Measurements from ENCODE around the gene CLASP1.
"Not testable (repeated sequence)": the region's sequence is repeated elsewhere in the genome, so short reads cannot be mapped to it uniquely, and the experiment has no call there.

CLASP1 gene

DNA sequence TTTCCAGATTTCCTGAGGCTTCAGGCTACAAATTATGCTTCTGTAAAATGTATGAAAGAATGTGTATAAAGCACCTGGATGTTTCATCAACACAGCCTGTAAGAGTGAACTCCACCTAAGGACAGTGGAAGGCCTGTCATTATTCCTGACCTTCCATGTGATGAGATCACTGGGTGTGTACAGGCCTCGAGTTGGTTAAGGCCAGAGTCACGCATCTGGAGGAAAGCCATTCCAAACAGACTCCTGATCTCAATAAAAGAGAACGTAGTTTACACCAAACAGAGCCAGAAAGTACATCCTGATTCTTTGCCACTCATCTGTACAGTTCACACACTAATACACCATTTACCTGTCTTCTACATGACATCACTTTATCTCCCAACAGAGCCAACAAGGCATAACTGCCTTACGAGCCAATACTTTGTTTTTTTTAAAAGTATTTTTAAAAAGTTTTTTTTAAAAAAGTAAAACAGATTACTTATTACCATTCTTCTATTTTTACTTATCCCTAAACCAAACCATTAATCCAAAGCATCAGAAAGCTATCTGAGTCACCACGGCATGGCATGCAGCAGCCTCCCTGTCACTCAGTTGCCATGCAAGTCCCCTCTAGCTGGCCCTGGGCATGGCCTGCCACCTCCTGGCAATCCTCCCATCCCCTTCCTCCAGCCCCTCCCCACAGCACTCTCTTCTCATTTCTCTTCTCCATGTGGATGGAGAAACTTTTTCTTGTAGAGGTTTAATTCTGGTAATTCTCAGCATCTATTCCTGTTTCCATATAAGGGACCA, 285.4 kb downstream of the CLASP1 start:
- DNase-seq = no peak

DNA sequence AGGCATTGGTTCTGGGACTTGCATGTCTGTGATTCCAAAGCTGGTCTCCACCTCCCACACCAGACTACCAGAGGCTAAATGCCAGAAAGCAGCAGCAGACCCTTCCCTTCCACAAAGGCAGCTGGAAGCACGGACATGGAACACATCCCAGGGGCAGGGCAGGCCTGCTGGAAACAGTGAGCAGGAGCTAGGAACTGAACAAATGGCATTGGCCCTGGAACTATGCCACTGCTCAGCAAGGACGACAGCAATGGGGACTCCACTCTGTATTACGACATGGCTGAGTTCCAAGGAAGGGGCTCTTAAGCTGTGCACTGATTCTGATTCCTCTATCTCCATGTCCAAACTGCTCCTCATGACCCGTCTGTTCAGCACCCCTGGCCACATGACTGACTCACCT, 286.5 kb downstream of the CLASP1 start:
- peak; percentile 17 for DNase-seq

DNA sequence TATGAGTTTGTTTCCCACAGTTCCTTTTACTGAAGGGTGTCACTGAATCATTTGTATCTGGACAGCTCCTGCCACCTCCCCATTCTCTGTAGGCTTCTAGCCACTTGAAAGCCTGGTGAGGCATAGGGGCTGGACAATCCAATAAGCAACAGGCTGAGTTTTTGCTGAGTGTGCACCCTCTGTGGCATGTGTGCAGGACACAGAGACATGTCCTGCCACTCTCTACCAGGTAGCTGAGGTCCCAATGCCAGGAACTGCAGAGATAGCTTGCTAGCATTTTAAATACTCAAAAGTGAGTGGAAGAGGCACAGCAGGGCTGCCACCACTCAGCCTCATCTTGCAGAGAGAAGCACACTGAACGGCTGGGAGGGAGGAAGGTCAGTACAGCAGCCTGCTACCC, 287.0 kb downstream of the CLASP1 start:
- DNase-seq = no peak

DNA sequence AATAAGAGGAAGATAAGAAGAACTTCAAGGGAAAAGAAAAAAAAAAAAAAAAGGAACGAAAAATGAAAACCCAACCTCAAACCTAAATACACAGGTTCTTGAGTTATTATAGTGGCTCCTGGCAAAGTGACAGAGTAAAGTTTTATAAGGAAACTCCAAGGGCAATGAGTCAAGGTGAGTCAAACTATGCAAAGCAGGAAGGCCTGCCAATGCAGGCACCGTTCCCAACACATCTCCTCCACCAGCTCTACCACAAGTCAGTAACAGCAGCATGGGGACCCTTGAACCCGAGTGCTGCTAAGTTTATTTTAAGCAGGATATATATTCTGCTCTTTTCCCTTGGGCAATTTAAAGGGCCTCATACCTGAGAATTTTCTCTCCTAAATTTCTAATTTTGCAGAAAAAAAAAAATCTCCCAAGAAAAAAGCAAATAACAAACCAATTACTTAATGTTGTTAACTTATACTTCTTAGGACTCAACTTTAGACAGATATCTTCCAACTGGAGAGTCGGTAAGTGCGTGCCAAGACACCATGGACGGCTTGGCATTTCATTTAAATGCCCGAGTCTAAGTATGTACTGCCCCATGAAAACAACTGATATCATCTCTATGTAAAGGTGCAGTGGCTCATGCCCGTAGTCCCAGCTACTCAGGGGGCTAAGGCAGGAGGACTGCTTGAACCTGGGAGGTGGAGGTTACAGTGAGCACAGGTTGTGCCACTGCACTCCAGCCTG, 288.5 kb downstream of the CLASP1 start:
- DNase-seq = no peak

DNA sequence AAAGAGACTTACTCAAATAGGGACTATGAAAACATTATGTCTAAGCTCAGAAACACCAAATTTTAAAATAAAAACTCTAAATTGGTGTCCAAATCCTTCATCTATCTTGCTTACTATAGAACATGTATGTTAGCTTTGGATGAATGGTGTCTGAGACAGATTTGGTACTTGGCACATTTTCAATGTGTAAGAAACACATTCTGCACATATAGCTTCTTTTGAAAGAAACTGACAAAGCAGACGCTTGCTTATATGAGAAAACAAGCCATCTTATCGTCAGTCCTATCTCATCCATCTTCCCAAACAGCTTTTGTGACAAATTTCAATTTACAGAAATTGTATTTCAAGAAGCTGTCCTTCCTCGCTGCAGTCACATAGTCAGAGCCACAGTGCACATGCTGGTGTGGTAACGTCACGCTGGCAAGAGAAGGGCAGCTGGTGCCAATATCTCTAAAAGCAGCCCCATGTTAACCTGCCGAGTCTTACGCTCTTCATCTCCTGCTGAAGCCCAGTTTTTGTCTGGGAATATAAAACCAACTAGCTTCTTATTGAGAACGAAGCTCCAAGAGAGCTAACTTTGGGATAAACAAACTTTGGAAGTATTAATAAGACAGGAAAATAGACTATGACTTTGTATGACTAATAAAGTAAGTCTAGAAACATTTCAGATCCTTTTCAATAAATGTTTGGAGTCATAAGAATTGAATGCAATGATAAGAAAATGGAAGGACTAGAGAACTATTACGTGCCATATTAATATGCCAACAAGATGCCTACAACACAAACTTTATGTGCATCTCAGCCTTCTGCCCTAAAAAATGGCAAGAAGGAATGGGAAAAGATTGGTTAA, 289.3 kb downstream of the CLASP1 start:
- DNase-seq = no peak

DNA sequence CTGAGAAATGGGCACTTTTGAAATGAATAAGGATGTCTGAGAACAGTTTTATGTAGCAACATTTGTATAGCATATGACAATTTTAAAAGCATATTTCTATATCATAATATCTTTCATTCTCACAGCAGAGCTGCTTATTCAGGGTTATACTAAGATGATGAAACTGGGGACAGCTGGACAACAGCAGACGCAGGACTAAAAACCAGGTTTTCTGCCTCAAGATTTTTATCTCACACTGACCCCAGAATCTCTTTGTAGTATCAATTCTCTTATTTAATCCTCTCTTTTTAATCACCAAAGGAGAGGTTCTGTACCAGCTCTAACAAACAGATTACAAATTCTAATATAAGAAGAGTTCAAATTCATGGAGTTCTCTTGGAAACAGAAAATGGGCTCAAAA, 290.1 kb downstream of the CLASP1 start:
- no peak for DNase-seq

DNA sequence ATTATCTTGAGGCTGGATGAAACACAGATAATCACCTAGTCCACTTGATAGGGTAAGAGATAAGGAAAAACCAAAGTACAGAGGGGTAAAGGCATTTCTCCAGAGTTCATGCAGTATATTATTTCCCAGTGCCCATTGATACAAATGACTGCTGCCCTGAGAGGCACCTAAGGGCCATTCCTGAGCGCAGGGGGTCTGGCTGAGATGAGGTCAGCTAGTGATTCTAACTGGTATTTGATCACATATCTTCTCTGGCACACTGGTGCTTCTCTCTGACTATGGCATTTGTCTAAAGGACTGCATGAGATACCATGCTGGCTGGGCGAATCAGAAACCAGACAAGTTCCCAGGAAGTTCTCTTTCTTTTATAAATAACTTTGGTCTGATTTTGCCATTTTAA, 291.0 kb downstream of the CLASP1 start:
- DNase-seq = no peak

DNA sequence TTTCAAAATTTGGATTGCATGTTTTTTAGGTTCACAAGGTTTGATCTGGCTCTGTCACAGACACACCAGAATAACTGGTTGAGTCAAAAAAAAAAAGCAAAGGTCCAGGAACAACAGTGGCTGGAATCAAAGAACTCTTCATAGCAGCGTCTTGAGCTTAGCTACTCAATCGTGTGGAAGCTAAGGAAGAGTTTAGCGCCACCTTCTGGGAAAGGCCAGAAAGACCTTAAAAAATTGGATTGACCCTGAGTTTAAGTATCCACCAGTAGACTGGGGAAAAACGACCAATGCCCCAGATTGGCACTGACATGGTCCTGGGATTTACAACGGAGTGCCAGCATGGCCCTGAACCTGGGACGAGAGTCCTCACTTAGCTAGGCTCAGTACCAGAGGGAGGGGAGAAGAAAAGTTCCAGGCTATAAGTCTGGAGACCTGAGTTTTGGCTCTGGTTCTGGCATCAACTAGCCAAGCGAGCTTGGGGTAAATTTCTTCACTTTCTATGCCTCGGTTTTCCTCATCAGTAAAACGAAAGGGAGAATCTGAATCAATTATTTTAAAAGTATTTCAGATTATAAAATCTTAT, 293.1 kb downstream of the CLASP1 start:
- peak; percentile 59 for DNase-seq

DNA sequence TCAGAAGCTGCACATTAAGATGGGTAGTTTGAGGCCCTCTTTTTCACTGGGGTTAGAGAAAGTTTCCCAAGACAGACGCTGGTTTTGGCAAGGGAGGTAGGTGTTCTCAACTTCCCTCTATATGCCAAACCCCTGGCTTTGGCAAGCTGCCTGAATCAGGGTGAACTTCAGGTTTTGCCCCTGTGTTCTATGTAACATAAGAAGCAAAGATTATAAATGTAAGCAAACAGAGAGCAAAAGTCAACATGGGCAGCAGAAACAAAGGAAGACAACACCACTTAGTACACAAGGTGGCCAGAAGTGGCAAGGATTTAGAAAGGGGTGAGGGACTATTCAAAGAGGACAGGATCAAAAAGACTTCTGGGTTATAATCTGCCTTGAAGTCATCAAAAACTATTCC, 293.8 kb downstream of the CLASP1 start:
- peak; percentile 62 for DNase-seq

DNA sequence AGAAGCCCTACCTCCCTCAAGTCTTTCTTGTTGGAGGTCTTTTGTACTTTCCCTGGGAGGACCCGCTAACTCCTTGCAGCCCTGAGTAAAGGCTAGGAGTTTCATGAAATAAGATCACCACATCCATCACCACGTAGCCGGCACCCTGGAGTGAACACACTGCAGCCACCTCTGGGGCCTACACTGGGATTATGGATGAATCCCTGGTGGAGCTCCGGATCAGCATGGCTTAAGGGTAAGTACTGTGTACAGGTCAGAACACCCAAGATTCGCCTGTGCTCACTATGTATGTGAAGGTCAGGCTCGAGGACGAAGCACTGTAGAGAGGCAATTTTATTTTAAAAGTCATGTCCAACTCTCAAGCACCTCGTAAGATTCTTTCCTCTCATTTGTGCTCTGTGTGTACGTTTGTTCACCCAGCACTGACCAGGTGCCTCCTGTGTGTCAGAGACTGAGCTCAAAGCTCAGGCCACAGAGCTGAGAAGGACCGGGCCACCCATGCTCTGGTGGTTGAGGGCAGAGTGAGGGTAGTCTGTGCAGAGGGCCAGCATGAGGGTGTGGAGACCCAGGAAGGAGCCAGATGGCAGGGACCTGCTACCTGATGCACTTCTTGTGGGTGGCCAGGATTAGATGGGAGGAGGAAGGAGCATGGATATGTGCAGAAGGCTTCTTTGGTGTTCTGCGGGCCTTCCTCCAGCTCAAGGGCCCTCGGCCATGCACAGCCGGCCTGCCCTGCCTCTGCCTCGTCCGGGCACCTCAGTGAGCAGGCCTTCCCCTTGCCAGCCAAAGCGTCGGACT, 297.5 kb downstream of the CLASP1 start:
- no peak for DNase-seq

DNA sequence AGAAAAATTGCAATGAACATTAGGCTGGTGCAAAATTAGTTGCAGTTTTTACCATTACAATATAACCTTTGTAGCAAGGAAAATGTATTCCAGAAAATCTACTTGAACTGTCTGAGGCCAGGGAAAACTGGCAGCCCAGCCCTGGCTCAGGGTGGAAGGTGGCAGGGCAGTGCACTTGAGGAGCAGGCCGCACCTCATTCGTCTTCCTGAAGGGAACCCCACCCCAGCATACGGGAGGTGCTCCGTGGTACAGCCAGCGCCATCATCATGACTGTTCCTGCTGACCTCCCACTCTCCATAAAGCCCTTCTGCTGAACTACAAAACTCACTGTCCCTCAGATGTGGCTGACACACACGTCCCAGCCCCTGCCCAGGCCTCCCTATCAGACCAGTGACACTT, 298.4 kb downstream of the CLASP1 start:
- DNase-seq = no peak

DNA sequence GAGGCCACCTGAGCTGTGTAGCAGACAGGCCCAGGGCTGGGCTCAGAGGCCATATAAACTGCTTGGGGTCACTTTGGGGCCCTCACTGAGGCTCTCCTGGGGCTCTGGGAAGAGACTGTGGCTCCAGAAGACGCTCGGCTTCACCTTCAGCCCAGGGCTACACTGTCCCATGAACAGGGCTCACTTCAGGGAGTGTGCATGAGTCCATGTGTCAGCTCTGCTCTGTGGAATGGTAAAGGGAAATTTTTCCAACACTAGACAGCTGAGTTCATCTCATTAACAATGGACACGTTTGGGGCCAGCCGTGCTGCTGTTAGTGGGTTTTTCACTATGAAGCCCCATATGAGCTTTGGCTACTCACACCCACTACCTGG, 298.9 kb downstream of the CLASP1 start:
- no peak for DNase-seq

DNA sequence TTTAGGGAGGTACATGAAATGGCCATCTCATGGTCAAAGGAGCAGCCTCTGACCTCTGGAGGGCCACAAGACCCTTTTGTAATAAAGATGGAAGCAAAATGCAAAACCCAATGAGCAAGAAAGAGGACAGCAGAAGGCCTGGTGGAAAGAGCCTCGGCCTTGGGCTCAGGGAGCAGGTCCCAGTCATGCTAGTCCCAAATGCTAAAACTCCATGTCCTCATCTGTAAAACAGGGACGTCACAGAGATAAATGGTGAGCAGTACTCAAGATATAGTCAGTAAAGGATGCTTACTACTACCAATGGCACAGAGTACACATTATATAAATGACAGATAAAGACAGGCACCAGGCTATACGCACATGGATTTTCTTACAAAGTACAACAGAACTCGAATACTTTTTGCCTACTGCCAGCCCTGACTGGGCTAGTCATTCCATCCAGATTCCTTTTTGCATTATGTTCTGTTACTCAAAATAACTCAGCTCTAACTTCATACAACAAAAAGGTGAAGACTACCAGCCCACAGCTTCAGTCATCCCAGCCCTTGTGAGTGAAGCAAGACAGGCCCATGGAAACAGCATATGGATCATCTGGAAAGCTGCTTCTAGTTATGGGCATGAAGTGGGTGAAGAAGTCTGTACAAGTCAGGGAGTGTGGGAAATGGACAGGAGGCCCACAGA, 299.4 kb downstream of the CLASP1 start:
- DNase-seq = no peak

DNA sequence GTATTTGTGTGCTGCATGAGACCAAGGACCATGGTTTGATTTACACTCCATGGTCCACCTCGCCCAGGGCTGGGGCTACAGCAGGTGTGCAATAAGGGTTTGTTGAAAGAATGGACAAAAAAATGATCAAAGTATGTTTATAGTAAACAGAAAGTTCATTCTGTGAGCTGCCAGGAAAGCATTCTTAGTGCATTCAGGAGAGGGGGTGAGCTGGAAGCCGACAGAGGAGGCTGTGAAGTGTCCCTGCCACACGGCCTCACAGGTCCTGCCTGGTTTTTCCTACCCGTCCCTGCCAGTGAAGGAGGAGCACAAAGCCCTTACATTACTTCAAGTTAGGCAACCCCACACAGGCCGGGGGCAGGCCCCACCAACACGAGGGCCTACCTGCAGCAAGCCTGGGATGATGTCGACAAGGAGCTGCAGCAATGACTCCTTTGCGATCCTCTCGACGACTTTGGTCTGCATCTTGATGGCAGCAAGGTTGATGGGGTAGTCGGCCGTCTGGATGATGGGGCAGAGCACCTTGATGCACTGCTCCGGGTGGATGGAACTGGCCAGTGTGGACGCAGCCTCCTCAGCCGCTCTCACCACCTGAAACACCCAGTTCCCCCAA, 301.0 kb downstream of the CLASP1 start:
- no peak for DNase-seq

DNA sequence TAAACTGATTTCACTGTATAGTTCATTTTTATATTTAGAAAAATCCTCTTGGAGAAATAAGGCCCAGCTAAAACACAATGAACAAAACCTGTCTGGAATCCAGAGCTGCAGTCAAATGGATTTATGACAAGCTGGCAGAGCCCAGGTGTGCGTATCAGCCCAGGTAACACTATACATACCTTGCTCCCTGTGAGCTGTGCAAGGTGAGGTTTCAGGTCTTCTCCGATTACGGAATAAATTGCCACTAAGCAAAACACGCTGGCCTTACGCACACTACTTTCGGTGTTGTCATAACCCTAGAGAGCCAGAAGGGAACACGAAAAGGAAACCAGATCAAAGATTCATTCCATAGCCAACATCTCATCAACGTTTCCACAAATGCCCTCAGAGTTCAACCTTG, 302.4 kb downstream of the CLASP1 start:
- DNase-seq = no peak

DNA sequence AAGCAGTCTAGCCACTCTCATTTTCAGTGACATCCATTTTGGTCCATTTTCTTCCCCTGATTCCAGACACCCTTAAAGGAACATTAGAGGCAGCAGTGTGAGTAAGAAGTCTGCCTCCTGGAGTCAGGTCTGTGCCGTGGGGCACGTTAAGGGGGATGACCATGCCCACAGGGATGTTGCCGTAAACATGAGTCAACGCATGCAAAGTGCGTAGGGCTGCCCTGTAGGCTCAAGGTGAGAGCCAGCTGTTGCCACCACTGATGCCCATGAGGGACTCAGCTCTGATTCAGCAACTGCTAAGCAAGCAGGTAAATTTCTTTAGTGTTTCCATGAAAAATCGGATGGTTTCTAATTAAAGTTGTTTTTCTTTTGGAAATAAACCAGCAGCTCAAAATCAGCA, 302.9 kb downstream of the CLASP1 start:
- no peak for DNase-seq

DNA sequence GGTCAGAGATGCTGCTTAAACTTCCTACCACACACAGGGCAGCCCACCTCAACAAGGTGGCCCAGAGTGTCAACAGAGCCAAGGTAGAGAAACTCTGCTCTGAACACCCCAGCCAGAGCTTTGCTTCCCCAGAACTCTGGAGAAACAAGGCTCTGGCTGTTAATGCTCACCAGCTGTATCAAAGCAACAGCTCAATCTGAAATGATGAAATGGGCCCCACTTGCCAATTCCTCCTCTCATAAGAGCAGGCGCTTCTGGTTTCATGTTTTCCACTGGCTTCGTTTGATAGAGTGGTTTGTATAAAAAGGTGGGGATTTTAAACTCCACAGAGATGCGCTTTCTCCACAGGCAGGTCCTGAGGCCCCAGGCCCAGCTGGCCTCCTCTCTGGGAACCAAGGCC, 303.4 kb downstream of the CLASP1 start:
- no peak for DNase-seq

DNA sequence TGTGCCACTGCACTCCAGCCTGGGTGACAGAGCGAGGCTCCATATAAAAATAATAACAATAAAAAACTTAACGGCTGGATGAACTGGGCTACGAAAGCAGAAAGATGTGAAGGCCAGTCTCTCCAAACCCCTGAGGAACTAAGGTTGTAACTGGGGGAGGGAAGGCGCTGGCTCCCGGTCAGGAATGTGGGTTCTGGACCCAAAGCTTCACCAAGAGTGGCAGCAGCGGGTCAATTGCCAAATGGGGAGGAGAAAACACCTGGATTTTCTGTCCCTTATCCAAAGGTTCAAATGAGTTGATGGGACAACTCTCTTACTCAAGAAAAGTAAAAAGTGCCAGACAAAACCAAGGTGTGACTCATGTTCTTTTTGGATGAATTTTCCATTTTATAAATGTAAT, 304.2 kb downstream of the CLASP1 start:
- no peak for DNase-seq

DNA sequence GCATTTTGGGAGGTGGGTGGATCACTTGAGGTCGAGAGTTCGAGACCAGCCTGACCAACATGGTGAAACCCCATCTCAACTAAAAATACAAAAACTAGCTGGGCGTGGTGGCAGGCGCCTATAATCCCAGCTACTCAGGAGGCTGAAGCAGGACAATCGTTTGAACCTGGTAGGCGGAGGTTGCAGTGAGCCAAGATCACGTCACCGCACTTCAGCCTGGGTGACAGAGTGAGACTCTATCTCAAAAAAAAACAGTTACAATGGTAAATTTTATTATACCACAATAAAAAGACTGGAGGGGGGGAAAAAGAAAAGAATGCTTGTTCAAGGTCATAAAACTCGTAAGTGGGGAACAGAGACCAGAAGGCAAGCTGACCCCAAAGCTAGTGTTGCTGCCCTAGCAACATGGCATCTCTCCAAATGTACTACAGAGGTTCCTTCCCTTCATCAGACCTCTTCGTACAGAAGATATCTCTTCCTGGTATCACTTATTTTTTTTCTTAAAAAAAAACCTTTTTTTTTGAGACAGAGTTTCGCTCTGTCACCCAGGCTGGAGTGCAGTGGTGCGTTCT, 305.3 kb downstream of the CLASP1 start:
- DNase-seq = not testable (repeated sequence)

DNA sequence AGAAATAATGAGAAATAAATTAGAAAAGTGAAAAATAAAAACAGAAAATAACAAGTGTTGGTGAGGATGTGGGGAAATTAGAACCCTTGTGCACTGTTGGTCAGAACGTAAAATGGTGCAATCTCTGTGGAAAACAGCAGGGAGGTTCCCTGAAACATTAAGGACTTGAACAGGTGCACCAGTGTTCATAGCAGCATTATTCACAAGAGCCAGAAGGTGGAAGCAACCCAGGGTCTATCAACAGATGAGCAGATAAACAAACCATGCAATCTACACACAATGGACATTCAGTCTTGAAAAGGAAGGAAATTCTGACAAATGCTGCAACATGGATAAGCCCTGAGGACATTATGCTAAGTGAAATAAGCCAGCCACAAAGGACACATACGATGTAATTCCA, 306.1 kb downstream of the CLASP1 start:
- no peak for DNase-seq

DNA sequence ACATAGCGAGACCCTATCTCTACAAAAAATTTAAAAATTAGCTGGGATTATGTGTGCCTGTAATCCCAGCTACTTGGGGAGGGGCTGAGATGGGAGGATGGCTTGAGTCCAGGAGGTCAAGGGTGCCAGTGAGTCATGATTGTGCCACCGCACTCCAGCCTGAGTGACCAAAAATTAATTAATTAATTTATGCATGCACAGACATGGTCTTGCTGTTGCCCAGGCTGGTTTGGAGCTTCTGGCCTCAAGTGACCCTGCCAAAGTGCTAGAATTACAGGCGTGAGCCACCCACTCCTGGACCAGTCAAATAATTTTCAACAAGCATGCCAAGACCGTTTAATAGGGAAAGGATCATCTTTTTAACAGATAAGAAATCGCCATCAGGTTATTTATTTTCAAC, 306.5 kb downstream of the CLASP1 start:
- DNase-seq = no peak
